C4-2B (cell line): ENCODE measurements around the gene TSSK2.

Experiments
- ZFX ChIP-seq: fragments of 450-650 bp; IDR thresholded peaks from 2 replicates; pipeline ENCODE4 v1.6.1; 2017
- TF ChIP-seq, protein P1 (sequence below): fragments of 450-650 bp; conservative IDR thresholded peaks from 2 replicates; pipeline ENCODE4 v1.5.1; 2017; ENCODE audit warnings: mild to moderate bottlenecking

DNA sequence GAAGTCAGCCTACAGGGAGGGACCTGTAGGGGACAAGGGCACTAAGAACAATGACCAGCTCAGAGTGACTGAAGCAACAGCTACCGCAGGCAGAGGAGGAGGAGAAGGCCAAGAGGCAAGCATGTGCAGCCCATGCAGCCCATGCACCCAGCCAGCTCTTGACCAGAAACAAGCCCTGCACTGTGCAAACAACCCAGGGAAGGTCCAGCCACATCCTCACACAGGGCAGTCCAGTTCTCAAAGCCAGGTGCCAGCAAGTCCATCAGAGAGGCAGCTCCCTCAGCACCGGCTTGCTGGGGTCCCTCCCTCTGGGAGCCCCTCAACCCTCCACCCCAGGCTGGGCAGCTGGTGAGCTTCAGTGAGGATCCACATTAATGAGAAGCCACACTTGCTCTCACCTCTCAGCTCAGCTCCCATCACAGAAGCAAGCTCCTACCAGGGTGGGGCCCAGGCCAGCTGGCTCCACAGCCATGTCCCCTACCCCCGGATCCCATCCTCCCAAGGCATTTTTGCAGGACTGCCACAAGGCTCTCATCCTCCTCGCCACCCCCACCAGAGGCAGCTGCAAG lies 16.0 kb upstream of the TSSK2 start:
- TF ChIP-seq, protein P1, sequence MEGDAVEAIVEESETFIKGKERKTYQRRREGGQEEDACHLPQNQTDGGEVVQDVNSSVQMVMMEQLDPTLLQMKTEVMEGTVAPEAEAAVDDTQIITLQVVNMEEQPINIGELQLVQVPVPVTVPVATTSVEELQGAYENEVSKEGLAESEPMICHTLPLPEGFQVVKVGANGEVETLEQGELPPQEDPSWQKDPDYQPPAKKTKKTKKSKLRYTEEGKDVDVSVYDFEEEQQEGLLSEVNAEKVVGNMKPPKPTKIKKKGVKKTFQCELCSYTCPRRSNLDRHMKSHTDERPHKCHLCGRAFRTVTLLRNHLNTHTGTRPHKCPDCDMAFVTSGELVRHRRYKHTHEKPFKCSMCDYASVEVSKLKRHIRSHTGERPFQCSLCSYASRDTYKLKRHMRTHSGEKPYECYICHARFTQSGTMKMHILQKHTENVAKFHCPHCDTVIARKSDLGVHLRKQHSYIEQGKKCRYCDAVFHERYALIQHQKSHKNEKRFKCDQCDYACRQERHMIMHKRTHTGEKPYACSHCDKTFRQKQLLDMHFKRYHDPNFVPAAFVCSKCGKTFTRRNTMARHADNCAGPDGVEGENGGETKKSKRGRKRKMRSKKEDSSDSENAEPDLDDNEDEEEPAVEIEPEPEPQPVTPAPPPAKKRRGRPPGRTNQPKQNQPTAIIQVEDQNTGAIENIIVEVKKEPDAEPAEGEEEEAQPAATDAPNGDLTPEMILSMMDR: no peak
- no peak for TF ChIP-seq ZFX
